NCI-H82 (cell line): ENCODE data around the gene POLR1H.
"Not testable (repeated sequence)": the region's sequence is repeated elsewhere in the genome, so short reads cannot be mapped to it uniquely, and the experiment has no call there.

Experiments
- DNase-seq: peaks from one replicate; lab custom pipeline; 2025; lab: John Stamatoyannopoulos, UW

POLR1H gene

GRCh38 chr6:30061092-30061857 is at the start of gene POLR1H:
Gene POLR1H, plus strand, starts transcription at chr6:30061265. Its CDS starts 260 bp downstream, at chr6:30061525.
- peak; percentile 99 for DNase-seq

- DNase-seq = peak; percentile 54
Observed at GRCh38 chr6:30013291-30013922, 47.7 kb upstream of the POLR1H start.

GRCh38 chr6:30019819-30020218 is 41.2 kb upstream of the POLR1H start:
- no peak for DNase-seq

- DNase-seq = no peak
Observed at GRCh38 chr6:30020626-30021025, 40.4 kb upstream of the POLR1H start.

- no peak for DNase-seq
Observed at GRCh38 chr6:30022189-30022588, 38.9 kb upstream of the POLR1H start.

- not testable (repeated sequence) for DNase-seq
Observed at GRCh38 chr6:30022712-30023111, 38.4 kb upstream of the POLR1H start.

GRCh38 chr6:30025186-30025585 is 35.9 kb upstream of the POLR1H start:
- no peak for DNase-seq

GRCh38 chr6:30029588-30029987 is 31.5 kb upstream of the POLR1H start:
- no peak for DNase-seq

GRCh38 chr6:30031381-30031780 is 29.7 kb upstream of the POLR1H start:
- no peak for DNase-seq

GRCh38 chr6:30033440-30033839 is 27.6 kb upstream of the POLR1H start:
- not testable (repeated sequence) for DNase-seq

- peak; percentile 94 for DNase-seq
Observed at GRCh38 chr6:30035784-30036183, 25.3 kb upstream of the POLR1H start.

GRCh38 chr6:30037182-30037788 is 23.8 kb upstream of the POLR1H start:
- DNase-seq = peak; percentile 63

GRCh38 chr6:30041221-30041620 is 19.8 kb upstream of the POLR1H start:
- DNase-seq = no peak

- peak; percentile 57 for DNase-seq
Observed at GRCh38 chr6:30041821-30042220, 19.2 kb upstream of the POLR1H start.

- peak; percentile 72 for DNase-seq
Observed at GRCh38 chr6:30042476-30042875, 18.6 kb upstream of the POLR1H start.

GRCh38 chr6:30042914-30043313 is 18.2 kb upstream of the POLR1H start:
- no peak for DNase-seq

GRCh38 chr6:30043744-30044143 is 17.3 kb upstream of the POLR1H start:
- DNase-seq = no peak

GRCh38 chr6:30044630-30045029 is 16.4 kb upstream of the POLR1H start:
- DNase-seq = no peak

- DNase-seq = no peak
Observed at GRCh38 chr6:30047220-30047619, 13.8 kb upstream of the POLR1H start.

GRCh38 chr6:30053682-30054081 is 7.4 kb upstream of the POLR1H start:
- no peak for DNase-seq

- no peak for DNase-seq
Observed at GRCh38 chr6:30055513-30055912, 5.6 kb upstream of the POLR1H start.

- DNase-seq = peak; percentile 61
Observed at GRCh38 chr6:30060606-30061091, 416 bp upstream of the POLR1H start.

GRCh38 chr6:30061858-30062458 is 893 bp downstream of the POLR1H start:
- peak; percentile 69 for DNase-seq
